D341Med (cell line): ENCODE data around the gene RNF141.

ENCODE experiments used
- DNase-seq: peaks from one replicate; pipeline ENCODE4 v3.0.0; 2012; ENCODE audit warnings: low spot score

RNF141 gene

GRCh38 chr11:10480760-10481159, 60.2 kb downstream of the RNF141 start:
- DNase-seq, result no peak

- DNase-seq, result no peak
These were observed 61.0 kb downstream of the RNF141 start for GRCh38 chr11:10480026-10480425.

GRCh38 chr11:10478574-10479550, 62.1 kb downstream of the RNF141 start:
- no peak for DNase-seq

- no peak for DNase-seq
These were observed 62.9 kb downstream of the RNF141 start for GRCh38 chr11:10478066-10478465.

GRCh38 chr11:10477690-10478046, 63.3 kb downstream of the RNF141 start:
- DNase-seq, result no peak

- DNase-seq, result no peak
These were observed 63.9 kb downstream of the RNF141 start for GRCh38 chr11:10476927-10477689.

- DNase-seq, result no peak
These were observed 64.6 kb downstream of the RNF141 start for GRCh38 chr11:10476342-10476741.

- DNase-seq, result no peak
These were observed 66.4 kb downstream of the RNF141 start for GRCh38 chr11:10474551-10474950.

GRCh38 chr11:10473371-10473770, 67.6 kb downstream of the RNF141 start:
- DNase-seq, result no peak

GRCh38 chr11:10462746-10463300, 78.2 kb downstream of the RNF141 start:
- no peak for DNase-seq
